NCI-H1417 treated with DMSO at 0.1 percent for 48 hours (cell line): ENCODE data around the gene UBALD2.
"Not testable (repeated sequence)": the region's sequence is repeated elsewhere in the genome, so short reads cannot be mapped to it uniquely, and the experiment has no call there.

Experiments used
- DNase-seq: peaks from one replicate; lab custom pipeline; 2025; lab: John Stamatoyannopoulos, UW

UBALD2 gene

DNA sequence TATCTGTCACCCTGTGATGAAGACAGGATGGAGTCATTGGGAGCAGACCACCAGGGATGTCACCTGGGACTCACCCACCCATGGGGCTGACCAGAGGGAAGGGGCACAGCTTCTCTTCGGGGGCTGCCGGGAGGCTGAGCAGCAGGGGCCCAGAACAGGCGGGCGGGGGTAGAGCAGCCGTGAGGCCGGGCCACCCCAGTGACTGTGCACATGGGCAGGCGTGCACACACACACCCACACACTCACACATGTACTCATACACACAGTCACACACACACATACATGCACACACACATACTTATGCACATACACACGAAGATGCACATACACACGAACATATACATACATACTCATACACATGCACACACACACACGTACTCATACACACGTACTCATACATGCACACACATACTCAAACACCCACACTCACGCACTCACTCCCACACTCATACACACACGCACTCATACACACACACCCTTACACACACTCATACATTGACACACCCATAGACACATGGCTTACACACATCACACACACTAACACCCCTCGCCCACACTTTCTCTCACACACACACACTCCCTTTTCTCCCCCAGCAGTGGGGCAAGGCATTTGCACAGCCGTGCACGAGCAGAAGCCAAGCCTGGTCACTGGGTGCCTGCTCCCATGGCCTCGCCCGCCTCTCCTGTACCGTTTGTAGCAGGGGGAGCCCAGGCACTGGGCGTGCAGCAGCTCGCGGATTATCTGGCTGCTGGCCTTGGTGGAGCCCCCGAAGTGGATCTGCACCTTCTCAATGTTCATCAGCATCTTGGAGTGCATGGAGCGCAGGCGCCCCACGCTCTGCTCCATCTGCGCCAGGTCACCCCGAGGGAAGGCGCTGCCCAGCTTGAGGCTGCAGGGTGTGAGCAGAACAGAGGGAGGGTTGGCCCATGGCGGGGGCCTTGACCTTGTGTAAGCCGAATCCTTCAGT, 12.4 kb downstream of the UBALD2 start:
- DNase-seq = no peak

DNA sequence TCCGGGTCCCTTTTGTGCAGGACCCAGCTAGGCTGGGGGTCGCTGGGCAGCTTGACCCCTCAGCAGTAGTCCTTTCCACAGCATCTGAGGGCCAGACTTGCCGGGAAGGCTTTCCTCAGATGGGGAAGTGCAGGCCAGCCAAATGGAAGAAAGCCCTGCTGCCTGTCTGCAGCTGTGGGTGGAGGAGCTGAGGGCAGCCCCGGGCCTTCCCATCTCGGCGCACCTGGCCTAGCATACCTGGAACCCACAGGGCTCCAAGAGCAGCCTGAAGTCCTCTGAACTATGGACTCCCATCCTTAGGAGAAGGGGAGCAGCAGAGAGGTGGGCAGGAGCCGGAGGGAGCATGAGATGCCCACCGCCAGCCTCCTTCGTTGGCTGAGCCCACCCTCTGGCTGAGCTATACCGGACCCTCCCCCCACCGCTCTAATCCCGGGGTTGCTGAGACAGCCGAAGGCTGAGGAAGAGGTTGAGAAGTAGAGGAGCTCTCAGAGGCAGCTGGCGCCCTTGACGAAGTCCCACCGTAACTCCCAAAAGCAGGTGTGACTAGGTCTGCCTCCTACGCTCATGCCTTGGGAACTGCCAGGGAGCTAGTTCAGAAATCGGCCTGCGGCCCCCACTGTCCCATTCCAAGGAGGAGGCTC, 13.2 kb downstream of the UBALD2 start:
- DNase-seq = no peak

DNA sequence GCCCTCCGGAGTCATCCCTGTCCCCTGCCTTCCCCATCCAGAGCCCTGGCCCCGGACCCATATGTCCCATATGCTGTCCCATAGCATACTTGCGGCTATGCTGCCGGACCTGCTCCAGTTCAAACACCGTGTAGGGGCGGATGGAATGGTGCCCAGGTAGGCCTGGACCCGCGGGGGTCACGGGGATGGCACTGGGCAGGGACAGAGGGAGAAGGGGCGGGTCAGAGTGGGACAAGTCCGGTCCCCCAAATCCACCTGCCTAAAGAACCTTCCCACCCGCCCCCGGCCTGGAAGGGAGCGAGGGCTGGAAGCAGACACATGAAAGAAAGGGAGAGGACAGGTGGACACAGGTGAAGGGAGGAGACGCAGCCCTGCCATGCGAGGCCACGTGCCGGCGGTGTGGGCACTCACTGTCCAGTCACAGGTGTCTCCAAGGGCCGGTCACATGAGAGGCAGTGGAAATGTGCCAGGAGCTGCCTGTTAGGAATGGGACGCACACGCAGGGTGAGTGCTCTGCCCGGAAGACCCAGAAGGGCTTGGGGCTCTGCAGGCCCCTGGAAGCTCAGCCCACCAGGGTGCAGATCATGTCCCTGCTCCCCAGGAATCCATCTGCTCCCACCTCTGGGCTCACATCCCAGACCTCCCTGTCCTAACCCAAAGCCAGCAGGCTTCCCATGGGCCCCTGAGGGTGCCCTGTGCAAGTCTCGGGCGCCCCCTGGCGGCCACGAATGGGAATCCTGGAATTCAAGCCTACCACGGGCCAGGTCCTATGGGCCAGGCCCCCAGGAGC, 14.0 kb downstream of the UBALD2 start:
- DNase-seq = no peak

DNA sequence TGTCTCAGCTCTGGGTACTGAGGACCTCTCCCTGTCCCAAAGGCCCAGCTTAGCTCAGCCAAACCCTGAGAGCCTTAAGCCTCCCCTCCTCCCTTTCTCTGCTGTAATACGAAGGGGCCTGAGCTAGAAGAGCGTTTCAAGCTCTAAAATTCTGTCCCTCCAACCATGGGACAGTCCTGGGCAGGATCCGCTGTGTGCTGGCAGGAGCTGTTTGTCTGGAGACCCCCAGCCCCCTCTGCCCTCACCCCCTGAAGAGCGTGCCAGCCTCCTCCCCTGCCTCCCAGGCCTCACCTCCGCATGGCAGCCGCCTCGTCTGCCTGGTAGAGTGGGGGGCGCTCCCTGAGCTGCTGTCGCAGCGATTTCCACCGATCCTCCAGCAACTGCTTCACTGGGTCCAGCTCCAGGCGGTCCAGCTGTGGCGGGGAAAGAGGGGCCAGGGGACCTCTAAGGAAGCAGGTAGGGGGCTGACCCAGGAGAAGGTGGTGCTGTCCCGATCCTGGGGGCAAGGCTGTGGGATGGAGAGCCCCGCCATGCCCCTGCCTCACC, 14.7 kb downstream of the UBALD2 start:
- no peak for DNase-seq

DNA sequence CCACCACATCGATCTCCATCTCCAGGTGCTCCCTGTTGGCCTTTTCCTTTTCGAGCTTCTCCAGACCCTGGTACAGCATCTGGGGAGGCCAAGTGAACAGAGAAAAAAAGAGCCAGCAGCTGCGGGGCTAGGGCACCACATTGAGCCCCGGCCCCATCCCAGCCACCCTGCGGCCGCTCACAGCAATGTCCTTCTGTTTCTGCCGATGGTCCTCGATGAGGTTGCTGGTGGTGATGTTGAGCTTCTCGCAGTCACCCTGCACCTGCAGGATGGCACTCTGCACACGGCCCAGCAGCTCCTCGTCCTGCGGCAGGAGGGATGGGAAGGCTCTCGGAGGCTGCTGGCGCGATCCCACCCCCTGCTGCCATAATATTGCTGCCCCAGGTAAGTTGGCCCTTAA, 15.5 kb downstream of the UBALD2 start:
- DNase-seq = no peak

DNA sequence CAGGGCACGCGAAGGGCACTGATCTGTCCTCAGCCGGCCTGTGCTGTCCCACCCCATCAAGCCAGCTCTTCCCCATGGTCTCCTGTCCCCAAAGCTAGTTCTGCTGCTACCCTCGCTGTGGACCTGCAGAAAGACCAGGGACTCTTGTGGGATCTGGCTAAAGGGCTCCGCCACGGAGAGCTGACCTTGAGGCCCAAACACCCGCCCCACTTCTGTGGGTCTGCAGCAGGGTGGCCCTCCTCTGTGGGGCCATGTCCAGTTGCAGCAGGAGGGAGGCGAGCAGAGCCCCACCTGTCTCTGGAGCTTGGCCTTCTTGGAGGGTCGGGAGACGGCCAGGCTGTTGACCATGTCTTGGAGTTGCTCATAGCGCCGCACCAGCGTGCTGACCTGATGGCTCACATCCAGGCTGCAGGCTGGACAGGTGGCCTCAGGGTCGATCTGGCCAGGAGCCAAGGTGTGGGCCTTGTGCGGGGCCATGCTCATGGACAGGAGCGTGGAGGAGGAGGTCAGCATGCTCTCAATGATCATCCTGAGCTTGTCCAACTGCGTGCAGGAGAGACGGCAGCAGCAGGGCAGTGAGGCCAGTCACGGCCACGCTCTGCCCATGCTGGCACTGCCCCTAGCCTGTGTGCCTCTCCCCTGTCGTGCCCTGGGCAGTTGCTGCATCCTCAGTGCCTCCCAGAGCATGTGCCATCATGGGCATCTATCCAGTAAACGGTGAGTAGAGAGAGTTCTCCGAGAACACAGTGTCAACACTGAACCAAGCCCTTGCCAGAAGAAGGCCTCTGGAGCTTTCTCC, 16.6 kb downstream of the UBALD2 start:
- DNase-seq = no peak

DNA sequence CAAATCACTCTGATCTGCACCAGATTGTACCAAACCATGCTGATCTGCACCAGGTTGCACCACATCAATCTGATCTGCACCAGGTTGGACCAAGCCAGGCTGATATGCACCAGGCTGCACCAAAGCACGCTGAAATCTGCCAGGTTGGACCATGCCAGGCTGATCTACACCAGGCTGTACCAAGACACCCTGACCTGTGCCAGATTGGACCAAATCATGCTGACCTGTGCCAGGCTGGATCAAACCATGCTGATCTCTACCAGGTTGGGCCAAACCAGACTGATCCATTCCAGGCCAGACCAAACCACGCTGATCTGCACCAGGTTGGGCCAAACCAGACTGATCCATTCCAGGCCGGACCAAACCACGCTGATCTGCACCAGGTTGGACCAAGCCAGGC, 27.4 kb downstream of the UBALD2 start:
- DNase-seq = no peak

DNA sequence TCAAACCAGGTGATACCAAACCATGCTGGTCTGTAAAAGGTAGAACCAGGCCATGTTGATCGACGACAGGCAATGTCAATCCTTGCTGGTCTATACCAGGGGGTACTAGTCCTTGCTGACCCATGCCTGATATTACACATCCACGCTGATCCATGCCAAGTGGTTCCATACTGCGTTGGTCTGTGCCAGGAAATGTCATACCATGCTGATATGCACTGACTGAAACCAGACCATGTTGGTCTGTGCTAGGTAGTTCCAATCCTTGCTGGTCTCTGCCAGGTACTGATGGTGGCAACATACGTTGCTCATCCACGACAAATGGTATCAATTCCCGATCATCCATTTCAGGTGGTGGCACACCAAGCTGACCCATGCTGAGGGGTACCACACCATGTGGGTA, 28.0 kb downstream of the UBALD2 start:
- DNase-seq = no peak

DNA sequence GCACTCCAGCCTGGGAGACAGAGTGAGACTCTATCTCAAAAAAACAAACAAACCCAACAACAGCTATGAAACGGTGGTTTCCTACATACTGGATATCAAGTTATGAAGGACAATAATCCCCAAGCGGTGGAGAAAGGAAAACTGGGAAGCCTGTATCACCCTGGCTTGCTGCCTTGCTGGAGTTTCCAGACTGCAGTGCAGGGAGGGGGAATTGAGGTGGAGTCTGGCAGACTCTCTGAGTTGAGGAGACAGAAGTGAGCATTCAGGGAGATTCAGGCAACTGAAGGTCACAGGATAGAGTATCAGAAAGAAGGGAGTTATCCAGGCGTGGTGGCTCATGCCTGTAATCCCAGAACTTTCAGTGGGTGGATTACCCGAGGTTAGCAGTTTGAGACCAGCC, 31.0 kb downstream of the UBALD2 start:
- no peak for DNase-seq

DNA sequence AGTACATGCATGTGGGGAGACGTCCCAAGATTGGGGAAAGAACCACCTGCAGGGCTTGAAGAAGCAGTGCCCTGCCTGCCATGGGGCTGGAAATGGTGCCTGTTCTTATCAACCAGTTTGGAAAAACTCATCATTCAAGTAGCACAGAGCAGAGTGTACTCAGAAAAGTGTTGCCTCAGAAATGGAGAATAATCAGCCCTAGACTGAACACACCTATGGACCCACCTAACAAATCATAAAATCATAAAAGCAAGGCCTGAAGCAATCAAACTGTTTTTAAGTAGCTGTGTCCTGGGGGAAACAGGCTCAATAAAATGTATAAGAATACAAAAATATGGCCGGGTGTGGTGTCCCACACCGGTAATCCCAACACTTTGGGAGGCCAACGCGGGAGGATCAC, 31.7 kb downstream of the UBALD2 start:
- DNase-seq = no peak

DNA sequence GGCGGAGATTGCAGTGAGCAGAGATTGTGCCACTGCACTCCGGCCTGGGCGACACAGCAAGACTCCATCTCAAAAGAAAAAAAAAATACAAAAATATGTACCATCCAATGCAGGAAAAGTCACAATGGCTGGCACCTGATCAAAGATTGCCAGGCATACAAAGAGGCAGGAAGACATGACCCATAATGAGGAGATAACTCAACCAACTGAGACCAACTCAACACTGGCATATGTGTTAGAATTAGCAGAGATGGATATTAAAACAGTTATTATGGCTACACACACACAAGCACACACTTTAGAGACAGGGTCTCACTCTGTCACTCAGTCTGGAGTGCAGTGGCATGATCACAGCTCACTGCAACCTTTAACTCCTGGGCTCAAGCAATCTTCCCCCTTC, 32.3 kb downstream of the UBALD2 start:
- no peak for DNase-seq

DNA sequence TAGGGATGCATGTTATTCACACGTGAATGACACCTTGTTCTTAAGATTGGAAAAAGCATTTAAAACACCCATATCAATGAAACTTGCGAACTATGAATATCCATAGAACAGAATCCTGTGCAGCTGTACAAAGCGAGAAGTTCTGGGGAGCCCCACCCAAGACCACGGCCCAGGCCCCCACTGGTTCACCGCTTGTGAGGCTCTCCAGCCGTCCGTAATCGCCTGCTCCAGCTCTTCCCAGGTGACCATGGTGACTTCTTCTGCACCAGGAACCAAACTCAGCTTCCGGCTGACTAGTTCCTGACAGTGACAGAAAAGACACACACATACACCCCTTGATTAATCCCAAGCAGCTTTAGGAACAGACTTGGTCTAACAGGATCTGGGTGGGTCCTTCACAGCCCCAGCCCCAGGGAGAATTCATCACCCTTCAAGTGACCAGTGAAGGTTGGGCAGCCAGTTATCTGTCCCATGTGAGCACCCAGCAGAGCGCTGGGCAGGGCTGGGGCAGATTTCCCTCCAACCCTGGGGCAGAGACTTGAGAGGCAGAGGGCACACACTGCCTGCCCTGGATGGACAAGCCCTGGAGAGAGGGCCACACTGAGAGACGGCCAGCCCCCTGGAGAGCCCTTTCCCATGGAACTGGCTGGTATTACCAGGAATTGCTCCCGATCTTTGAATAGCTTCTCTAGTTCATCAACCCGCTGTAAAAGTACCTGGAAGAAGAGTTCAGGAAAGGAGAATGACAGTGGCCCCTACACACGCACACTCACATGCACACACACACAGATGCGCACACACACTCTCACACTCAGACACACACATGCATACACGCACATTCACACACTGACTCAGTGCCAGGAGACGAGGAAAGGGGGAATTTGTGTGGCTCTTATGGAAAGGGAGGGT, 39.3 kb downstream of the UBALD2 start:
- no peak for DNase-seq

DNA sequence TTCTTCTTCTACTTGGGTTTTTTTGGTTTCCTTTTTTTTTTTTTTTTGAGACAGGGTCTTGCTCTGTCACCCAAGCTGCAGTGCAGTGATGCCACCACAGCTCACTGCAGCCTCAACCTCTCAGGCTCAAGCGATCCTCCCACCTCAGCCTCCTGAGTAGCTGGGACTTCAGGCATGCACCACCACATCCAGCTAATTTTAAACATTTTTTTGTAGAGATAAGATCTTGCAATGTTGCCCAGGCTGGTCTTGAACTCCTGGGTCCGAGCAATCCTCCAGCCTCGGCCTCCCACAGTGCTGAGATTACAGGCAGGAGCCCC, 39.9 kb downstream of the UBALD2 start:
- DNase-seq = not testable (repeated sequence)

DNA sequence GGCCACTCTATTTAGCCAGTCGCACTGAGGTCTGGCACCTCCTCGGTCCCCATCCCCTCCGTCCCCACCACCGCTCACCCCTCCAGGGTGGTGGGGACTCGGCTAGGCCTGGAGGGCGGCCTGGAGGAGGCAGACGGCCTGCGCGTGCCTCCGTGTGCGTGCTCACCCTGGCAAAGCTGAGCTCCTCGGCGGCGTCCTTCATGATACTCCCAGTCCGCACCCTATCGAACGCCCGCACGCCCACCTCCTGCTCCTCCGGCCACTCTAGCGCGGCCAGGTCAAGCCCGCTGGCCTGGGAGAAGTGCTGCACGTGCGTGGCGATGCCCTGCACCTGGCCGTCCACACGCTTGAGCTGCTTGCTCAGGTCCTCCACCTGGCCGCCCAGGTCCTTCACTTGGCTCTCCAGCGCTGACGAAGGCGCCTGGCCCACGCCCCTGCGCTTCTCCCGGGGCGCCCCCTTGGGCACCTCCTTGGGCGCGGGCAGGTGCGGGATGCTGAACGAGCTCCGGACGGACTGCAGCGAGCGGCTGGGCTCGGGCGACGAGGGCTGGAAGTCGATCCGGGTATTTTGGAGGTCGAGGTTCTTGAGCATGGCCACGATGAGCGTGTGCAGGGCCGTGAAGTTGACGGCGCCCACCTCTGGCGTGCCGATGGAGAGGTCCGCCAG, 42.3 kb downstream of the UBALD2 start:
- DNase-seq = no peak

DNA sequence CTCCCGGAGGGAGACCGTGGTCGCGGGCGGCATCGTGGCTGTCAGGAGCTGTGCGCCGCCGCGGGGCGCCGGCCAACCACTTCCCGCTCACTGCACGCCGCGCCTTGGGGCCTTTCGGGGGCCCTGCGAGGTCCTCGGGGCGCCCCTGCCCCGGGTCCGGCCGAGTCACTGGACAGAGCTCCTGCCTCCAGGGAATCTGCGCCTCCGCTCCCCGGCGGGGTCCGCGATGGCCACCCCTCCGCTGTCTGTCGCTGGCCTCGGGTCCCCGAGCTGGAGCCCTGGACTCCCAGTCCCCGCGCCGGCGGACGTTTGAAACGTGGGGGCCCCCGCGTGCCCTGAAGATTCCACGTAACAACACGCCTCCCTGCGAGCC, 42.8 kb downstream of the UBALD2 start, which contains the start of gene QRICH2:
Gene QRICH2, minus strand, starts transcription at position 311 of the 373 bp plus-strand sequence. Its CDS starts 278 bp downstream, at position 33.
- no peak for DNase-seq

DNA sequence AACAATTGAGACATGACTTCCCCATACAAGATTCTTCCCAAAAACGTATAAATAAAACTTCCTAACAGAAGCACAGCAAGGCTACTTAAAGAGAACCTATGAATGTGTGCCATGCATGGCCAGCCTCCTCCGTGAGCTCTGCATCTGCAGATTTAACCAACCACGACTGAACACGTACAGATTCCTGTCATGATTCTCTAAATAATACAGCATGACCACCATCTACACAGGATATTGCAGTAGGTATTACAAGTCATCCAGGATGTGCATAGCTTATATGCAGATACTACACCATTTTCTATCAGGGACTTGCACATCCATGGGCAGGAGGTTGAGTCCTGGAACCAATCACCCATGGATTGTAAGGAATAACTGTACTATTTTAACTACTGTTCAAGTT, 44.3 kb downstream of the UBALD2 start:
- DNase-seq = no peak

DNA sequence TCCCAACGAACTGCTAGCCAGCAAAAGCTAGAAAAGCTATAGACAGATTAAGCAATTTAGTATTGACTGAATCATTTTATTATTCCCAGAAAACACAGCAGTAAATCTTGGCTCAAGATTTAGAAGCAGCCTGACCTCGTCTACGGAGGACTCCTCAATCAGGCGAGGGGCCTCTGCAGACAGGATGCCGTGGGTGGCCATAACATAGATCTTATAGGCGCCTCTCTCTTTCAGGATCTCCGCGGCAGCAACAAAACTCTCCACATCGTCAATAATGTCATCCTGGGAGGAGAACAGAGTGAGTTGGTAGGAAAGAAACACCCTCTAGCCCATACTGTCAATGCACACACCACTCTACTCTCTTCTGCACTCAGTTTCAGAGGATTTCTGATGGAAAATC, 47.6 kb downstream of the UBALD2 start:
- no peak for DNase-seq

DNA sequence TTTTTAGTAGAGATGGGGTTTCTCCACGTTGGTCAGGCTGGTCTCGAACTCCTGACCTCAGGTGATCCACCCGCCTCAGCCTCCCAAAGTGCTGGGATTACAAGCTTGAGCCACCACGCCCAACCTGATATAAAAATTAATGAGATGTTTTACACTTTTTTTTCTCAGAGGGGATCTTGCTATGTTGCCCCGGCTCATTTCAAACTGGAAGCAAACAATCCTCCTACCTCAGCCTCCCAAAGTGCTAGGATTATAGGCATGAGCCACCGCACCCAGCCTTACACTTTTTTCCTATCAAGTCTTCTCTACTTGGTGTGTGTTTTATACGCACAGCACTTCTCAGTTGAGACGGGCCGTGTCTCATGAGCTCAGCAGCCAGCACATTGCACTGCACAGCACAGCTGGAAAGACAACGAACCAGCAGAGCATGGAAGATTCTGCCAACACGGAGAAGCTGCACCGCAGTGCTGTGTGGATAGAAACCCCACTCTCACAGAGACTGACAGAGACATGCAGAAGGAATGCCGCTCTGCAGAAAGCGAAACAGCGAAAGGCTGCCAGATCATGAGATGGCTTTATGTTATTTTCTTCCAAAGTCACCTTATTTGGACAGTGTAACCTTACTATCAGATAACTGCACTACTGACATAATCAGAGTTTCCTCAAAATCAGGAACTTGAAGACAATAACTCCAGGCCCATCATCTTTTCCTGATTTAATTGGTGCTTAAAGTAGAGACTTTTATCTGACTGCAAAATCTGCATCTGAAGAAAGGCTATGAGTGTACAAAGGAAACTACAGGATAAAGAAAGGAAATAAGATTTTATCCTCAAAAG, 49.5 kb downstream of the UBALD2 start:
- DNase-seq = no peak

DNA sequence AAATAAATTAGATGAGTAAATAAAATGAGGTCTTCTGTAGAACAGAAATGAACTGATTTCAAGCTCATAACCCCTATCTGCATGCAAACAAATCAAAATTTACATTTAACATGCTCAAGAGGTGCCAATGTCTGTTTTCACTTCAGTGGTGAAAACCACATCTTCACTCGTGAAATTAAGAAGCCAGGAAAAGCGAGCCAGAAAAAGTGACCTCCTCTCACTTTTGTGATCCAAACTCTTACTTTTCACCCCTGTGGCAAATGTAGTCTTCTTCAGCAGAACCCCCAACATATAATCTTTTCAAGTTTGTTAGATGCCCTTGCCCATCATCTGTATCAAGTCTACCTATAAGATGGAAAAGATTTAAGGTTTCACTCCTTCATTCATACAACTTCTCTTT, 52.4 kb downstream of the UBALD2 start:
- no peak for DNase-seq
